K562 (cell line): ENCODE data around the gene MAP7D1. TPM values are rescaled to one million over a fixed set of nuclear protein-coding genes. Genes with fewer than 3 reads are reported as not detected.

Experiments used
- BRCA1 ChIP-seq, 2 experiments: fragments of 450-650 bp in 1 of 2; sonication (generic) in 1 of 2; formaldehyde crosslinking in 1 of 2; IDR thresholded peaks; 2 replicates each; pipeline versions ENCODE4 v1.5.0 to v1.6.1; 2017 to 2020; ENCODE audit warnings: mild to moderate bottlenecking in 1 of 2, missing genetic modification reagents in 1 of 2
- CEBPG ChIP-seq, 3 experiments: fragments of 200-800 bp in 1 of 3; sonication (Bioruptor generic) in 1 of 3; sonication (generic) in 1 of 3; formaldehyde crosslinking in 1 of 3; IDR thresholded peaks in 2 of 3; conservative IDR thresholded peaks in 1 of 3; 2 replicates each; pipeline versions ENCODE4 v1.6.1 to v1.8.0; 2016 to 2022; ENCODE audit warnings: missing compliant biosample characterization in 2 of 3, missing genetic modification characterization in 2 of 3, mild to moderate bottlenecking in 1 of 3, missing genetic modification reagents in 1 of 3
- CTBP1 ChIP-seq: fragments of 450-650 bp; IDR thresholded peaks from 2 replicates; pipeline ENCODE4 v1.6.1; 2016; ENCODE audit warnings: borderline replicate concordance
- JUND ChIP-seq, 2 experiments: IDR thresholded peaks; 2 replicates in 1 of 2; 3 replicates in 1 of 2; pipeline ENCODE4 v1.6.1; 2011; ENCODE audit warnings: borderline replicate concordance in 2 of 2, low read depth in 2 of 2, low read length in 2 of 2, improper control_type of control experiment in 1 of 2, missing biosample characterization in 1 of 2, missing genetic modification characterization in 1 of 2, missing genetic modification reagents in 1 of 2
- MTA1 ChIP-seq: fragments of 450-650 bp; IDR thresholded peaks from 2 replicates; pipeline ENCODE4 v1.6.1; 2017; ENCODE audit warnings: borderline replicate concordance
- NCOA6 ChIP-seq: fragments of 450-650 bp; IDR thresholded peaks from 2 replicates; pipeline ENCODE4 v1.6.1; 2017; ENCODE audit warnings: mild to moderate bottlenecking
- PHF20 ChIP-seq: fragments of 450-650 bp; IDR thresholded peaks from 2 replicates; pipeline ENCODE4 v1.6.1; 2018; ENCODE audit not compliant: partially characterized antibody
- SMAD2 ChIP-seq: fragments of 150-350 bp; IDR thresholded peaks from 2 replicates; pipeline ENCODE4 v1.6.1; 2014; ENCODE audit warnings: low read depth, mild to moderate bottlenecking, low read length
- SRSF7 ChIP-seq: fragments of 200-400 bp; formaldehyde crosslinking; optimal IDR thresholded peaks from 2 replicates; pipeline ENCODE3; 2017; ENCODE audit warnings: mild to moderate bottlenecking, low read depth, low read length
- STAG1 ChIP-seq: sonication (generic); formaldehyde crosslinking; IDR thresholded peaks from 2 replicates; pipeline ENCODE4 v1.5.0; 2020; ENCODE audit warnings: missing genetic modification reagents, borderline replicate concordance
- XRCC3 ChIP-seq: fragments of 450-650 bp; IDR thresholded peaks from 2 replicates; pipeline ENCODE4 v1.6.1; 2017; ENCODE audit warnings: mild to moderate bottlenecking, moderate library complexity
- ZC3H4 ChIP-seq: sonication (generic); formaldehyde crosslinking; IDR thresholded peaks from 2 replicates; pipeline ENCODE4 v1.9.0; 2021; ENCODE audit warnings: missing genetic modification reagents, borderline replicate concordance
- ZNF589 ChIP-seq: fragments of 200-800 bp; sonication (Bioruptor generic); IDR thresholded peaks from 2 replicates; pipeline ENCODE4 v1.6.1; 2016; ENCODE audit warnings: low read depth, missing genetic modification characterization, missing compliant biosample characterization
- ZNF75A ChIP-seq: fragments of 450-650 bp; formaldehyde crosslinking; IDR thresholded peaks from 2 replicates; pipeline ENCODE4 v1.4.0; 2020; ENCODE audit warnings: mild to moderate bottlenecking
- polyA plus RNA-seq, 8 experiments: library from polyadenylated mRNA; depleted of rRNA in 4 of 8; stranded (reverse) in 5 of 8; unstranded in 3 of 8; fragments of >200 nt; fragmentation: Nextera tagmentation in 2 of 8; fragmentation: Illumina TruSeq in 1 of 8; extraction: Ambion mirVana in 2 of 8; extraction: Trizol in 1 of 8; gene quantifications; 2 replicates each; pipeline versions ENCODE4 v1.2.1 to v1.2.3, GENCODE V29; 2011 to 2014; ENCODE audit warnings: inconsistent platforms in 1 of 8, missing spikeins in 1 of 8
- total RNA-seq, 7 experiments: library from RNA; depleted of rRNA in 6 of 7; stranded (reverse); fragments of >200 nt in 6 of 7; fragmentation: Illumina TruSeq in 2 of 7; extraction: Trizol in 2 of 7; gene quantifications; 2 replicates each; pipeline versions ENCODE4 v1.2.1 to v1.2.3, GENCODE V29; 2011 to 2021; ENCODE audit warnings: low replicate concordance in 1 of 7
- TF ChIP-seq, protein P1 (sequence below), 3 experiments: IDR thresholded peaks in 2 of 3; conservative IDR thresholded peaks in 1 of 3; 2 replicates each; pipeline ENCODE4 v1.5.1; 2011 to 2012; ENCODE audit warnings: low read length in 3 of 3, mild to moderate bottlenecking in 3 of 3, control low read depth in 2 of 3, improper control_type of control experiment in 1 of 3, inconsistent platforms in 1 of 3, low read depth in 1 of 3, mixed read lengths in 1 of 3, moderate library complexity in 1 of 3; ENCODE audit not compliant: insufficient read depth in 2 of 3
- TF ChIP-seq, protein P2 (sequence below), 3 experiments: fragments of 200-800 bp in 1 of 3; sonication (Bioruptor generic) in 1 of 3; sonication (generic) in 1 of 3; formaldehyde crosslinking in 1 of 3; IDR thresholded peaks; 2 replicates each; pipeline versions ENCODE4 v1.6.1 to v1.8.0; 2016 to 2022; ENCODE audit warnings: mild to moderate bottlenecking in 2 of 3, missing compliant biosample characterization in 2 of 3, missing genetic modification characterization in 2 of 3, missing genetic modification reagents in 1 of 3
- TF ChIP-seq, protein P3 (sequence below): fragments of 450-650 bp; IDR thresholded peaks from 2 replicates; pipeline ENCODE4 v1.7.1; 2018; ENCODE audit warnings: mild to moderate bottlenecking, low read depth; ENCODE audit not compliant: partially characterized antibody
- TF ChIP-seq, protein P4 (sequence below): sonication (generic); IDR thresholded peaks from 2 replicates; pipeline ENCODE4 v1.6.1; 2016

MAP7D1 gene
- total and polyA plus RNA-seq, 9 of the 15 experiments (the other 6 are each of a cell fraction or from before 2014, with no cell fraction given): 3.6 to 108 (median 34.5) TPM

GRCh38 chr1:36134505-36135329 is 21.2 kb upstream of the MAP7D1 start (continued):
- TF ChIP-seq BRCA1 (IDR thresholded peaks at IDR 0.05) (no peak), BRCA1 (CRISPR knock-in tag; IDR thresholded peaks at IDR 0.05) (no peak), CTBP1 (peak; percentile 88), PHF20 (peak; percentile 18), CEBPG (CRISPR knock-in tag; IDR thresholded peaks at IDR 0.05) (peak; percentile 79), CEBPG (tag; conservative IDR thresholded peaks at IDR 0.05 in 1 of 2, IDR thresholded peaks at IDR 0.05 in 1 of 2) (no peak), SRSF7 (no peak), JUND (IDR thresholded peaks at IDR 0.05; ENCODE audit: borderline replicate concordance, low read depth, low read length) (no peak; the same call in 1 of the 2 replicates), JUND (tag; IDR thresholded peaks at IDR 0.05; ENCODE audit: borderline replicate concordance, low read depth, low read length) (0 out of 3 replicates have a peak, but pooled peaks have one; percentile 37), MTA1 (no peak), ZNF589 (CRISPR knock-in tag) (peak; percentile 74; the same call in 1 of the 2 replicates), NCOA6 (no peak), ZC3H4 (CRISPR knock-in tag) (0 out of 2 replicates have a peak, but pooled peaks have one; percentile 23), XRCC3 (no peak), SMAD2 (no peak), STAG1 (CRISPR knock-in tag) (peak; percentile 55; the same call in 1 of the 2 replicates), ZNF75A (CRISPR knock-in tag) (no peak)
- TF ChIP-seq, protein P1, sequence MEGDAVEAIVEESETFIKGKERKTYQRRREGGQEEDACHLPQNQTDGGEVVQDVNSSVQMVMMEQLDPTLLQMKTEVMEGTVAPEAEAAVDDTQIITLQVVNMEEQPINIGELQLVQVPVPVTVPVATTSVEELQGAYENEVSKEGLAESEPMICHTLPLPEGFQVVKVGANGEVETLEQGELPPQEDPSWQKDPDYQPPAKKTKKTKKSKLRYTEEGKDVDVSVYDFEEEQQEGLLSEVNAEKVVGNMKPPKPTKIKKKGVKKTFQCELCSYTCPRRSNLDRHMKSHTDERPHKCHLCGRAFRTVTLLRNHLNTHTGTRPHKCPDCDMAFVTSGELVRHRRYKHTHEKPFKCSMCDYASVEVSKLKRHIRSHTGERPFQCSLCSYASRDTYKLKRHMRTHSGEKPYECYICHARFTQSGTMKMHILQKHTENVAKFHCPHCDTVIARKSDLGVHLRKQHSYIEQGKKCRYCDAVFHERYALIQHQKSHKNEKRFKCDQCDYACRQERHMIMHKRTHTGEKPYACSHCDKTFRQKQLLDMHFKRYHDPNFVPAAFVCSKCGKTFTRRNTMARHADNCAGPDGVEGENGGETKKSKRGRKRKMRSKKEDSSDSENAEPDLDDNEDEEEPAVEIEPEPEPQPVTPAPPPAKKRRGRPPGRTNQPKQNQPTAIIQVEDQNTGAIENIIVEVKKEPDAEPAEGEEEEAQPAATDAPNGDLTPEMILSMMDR (IDR thresholded peaks at IDR 0.05 in 2 of 3, conservative IDR thresholded peaks at IDR 0.05 in 1 of 3; ENCODE audit: insufficient read depth in 2 of 3, low read depth in 1 of 3, low read length in 3 of 3): peak; percentile 92 to 99 (median 96)
- TF ChIP-seq, protein P2, sequence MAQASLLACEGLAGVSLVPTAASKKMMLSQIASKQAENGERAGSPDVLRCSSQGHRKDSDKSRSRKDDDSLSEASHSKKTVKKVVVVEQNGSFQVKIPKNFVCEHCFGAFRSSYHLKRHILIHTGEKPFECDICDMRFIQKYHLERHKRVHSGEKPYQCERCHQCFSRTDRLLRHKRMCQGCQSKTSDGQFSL (CRISPR knock-in tag; IDR thresholded peaks at IDR 0.05): 0 out of 2 replicates have a peak, but pooled peaks have one; percentile 5
- TF ChIP-seq, protein P2 (tag; IDR thresholded peaks at IDR 0.05): no peak
- TF ChIP-seq, protein P3, sequence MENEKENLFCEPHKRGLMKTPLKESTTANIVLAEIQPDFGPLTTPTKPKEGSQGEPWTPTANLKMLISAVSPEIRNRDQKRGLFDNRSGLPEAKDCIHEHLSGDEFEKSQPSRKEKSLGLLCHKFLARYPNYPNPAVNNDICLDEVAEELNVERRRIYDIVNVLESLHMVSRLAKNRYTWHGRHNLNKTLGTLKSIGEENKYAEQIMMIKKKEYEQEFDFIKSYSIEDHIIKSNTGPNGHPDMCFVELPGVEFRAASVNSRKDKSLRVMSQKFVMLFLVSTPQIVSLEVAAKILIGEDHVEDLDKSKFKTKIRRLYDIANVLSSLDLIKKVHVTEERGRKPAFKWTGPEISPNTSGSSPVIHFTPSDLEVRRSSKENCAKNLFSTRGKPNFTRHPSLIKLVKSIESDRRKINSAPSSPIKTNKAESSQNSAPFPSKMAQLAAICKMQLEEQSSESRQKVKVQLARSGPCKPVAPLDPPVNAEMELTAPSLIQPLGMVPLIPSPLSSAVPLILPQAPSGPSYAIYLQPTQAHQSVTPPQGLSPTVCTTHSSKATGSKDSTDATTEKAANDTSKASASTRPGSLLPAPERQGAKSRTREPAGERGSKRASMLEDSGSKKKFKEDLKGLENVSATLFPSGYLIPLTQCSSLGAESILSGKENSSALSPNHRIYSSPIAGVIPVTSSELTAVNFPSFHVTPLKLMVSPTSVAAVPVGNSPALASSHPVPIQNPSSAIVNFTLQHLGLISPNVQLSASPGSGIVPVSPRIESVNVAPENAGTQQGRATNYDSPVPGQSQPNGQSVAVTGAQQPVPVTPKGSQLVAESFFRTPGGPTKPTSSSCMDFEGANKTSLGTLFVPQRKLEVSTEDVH: no peak
- TF ChIP-seq, protein P4, sequence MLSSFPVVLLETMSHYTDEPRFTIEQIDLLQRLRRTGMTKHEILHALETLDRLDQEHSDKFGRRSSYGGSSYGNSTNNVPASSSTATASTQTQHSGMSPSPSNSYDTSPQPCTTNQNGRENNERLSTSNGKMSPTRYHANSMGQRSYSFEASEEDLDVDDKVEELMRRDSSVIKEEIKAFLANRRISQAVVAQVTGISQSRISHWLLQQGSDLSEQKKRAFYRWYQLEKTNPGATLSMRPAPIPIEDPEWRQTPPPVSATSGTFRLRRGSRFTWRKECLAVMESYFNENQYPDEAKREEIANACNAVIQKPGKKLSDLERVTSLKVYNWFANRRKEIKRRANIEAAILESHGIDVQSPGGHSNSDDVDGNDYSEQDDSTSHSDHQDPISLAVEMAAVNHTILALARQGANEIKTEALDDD: 0 out of 2 replicates have a peak, but pooled peaks have one; percentile 24
